Middle frontal gyrus (tissue), 1 donor: ENCODE data around the gene HERC3.

ENCODE experiments used
- DNase-seq: peaks from one replicate; pipeline ENCODE4 v3.0.0-alpha.2; 2015; ENCODE audit warnings: low spot score; ENCODE audit errors: extremely low spot score

Gene HERC3

GRCh38 chr4:88591787-88592599, at the start of gene HERC3:
Gene HERC3 (plus strand): TSS chr4:88592480. CDS start chr4:88605824, 13,344 bp downstream.
- peak; percentile 86 for DNase-seq

- no peak for DNase-seq
Measured at GRCh38 chr4:88549815-88550214, 42.5 kb upstream of the HERC3 start.

GRCh38 chr4:88567591-88567990, 24.7 kb upstream of the HERC3 start:
- DNase-seq = no peak

DNA sequence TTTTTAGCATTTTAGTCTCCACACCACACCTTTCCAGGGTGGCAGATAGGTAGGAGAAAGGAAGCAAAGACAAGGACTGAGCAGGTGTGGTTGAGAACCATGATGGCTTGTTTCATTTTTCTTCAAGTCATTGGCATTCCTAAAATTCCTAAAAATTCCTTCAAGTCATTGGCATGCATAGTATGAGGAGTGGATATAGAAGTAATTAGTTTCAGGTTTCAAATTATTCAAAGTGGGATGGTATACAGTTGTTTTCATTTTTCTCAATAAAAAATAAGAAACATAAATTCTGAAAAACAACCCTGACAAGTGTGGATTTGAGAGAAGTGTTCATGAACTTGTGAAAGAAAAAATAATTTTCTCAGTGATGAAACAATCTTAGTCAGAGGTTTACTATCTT, 22.3 kb upstream of the HERC3 start:
- no peak for DNase-seq

GRCh38 chr4:88573276-88573980, 18.9 kb upstream of the HERC3 start:
- no peak for DNase-seq

DNA sequence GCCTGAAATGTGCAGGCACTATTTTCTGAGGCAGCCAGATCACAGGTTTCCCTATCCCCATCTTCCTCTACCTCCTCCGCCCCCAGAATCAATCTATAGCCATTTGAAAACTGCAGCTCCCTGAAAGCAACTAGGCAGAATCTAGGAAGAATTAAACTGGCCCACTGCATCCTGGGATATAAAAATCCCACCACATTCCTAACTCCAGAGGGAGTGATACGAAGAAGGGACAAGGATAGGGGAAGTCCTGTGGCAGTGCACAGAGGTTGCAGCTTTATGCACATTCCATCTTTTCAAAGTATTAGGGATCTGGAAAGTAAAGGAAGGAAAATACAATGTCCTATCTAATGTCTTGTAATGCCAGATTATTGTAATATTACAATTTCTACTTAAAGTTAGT, 18.3 kb upstream of the HERC3 start:
- no peak for DNase-seq

GRCh38 chr4:88575186-88575585, 17.1 kb upstream of the HERC3 start:
- DNase-seq = no peak

- DNase-seq = no peak
Measured at GRCh38 chr4:88582493-88582892, 9.8 kb upstream of the HERC3 start.

DNA sequence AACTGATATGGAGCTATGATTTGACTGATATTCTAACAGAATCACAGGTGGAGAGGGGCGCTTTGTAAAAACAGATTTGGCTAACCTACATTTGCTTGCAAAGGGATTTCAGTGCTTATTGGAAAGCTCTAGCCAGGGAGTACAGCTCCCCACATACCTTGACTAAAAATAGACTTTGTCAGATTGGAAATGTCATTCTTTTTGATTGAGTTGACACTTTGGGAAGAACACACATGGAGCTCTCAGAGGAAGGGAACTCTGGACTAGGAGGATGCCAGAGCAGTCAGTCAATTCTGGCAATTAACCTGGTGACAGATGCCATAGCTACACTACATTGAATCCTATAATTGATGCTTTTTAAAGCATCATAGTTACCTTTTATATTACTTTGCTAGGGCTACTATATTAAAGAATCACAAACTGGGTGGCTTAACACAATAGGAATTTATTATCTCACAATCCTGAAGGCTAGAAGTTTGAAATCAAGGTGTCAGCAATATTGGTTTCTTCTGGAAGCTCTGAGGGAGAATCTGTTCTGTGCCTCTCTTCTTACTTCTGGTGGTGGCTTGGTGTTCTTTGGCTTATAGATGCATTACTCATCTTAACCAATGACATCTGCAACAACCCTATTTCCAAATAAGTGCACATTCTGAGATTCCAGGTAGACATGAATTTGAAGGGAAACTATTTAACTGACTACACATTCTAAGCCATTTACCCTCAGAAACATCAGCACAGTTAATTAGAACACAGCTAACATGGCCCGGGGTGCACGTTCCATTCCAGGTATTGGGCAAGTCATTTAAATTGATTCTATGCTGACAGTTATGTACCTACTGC, 8.4 kb upstream of the HERC3 start:
- no peak for DNase-seq

- no peak for DNase-seq
Measured at GRCh38 chr4:88584471-88584900, 7.8 kb upstream of the HERC3 start.

DNA sequence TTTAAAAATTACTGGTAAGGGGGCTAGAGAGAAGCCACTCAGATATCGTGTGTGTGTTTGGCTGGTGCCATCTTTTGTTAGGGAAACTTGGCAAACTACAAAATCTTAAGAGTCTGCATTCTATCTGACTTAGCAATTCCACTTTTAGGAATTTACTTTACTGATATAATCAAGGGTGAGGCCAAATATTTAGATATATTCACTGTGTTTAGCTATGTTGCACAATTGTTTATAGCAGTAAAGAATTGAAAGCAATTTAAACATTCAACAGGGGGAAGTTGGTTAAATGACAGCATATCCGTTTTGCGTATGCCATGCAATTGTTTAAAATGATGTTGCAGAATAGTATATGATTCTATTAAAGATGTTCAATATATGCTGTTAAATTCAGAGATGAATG, 6.4 kb upstream of the HERC3 start:
- no peak for DNase-seq

DNA sequence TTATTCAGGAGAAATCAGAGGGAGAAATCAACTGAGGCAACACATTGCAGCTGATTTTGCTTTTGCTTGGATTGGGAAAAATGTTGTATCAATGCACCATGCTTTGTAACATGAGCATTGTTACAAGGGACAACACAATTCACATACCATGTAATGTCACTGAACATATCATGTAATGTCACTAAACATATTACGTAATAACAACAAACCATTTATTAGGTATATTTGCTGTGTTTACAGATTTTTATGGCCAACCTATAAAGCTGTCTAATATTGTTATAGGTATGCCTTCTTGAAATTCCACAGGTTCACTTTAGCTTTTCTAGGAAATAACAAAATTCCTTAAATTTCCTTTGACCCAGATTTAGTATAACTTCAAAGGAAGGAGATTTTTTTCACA, 5.0 kb upstream of the HERC3 start:
- no peak for DNase-seq

- DNase-seq = peak; percentile 48
Measured at GRCh38 chr4:88592600-88593448, 544 bp downstream of the HERC3 start.

DNA sequence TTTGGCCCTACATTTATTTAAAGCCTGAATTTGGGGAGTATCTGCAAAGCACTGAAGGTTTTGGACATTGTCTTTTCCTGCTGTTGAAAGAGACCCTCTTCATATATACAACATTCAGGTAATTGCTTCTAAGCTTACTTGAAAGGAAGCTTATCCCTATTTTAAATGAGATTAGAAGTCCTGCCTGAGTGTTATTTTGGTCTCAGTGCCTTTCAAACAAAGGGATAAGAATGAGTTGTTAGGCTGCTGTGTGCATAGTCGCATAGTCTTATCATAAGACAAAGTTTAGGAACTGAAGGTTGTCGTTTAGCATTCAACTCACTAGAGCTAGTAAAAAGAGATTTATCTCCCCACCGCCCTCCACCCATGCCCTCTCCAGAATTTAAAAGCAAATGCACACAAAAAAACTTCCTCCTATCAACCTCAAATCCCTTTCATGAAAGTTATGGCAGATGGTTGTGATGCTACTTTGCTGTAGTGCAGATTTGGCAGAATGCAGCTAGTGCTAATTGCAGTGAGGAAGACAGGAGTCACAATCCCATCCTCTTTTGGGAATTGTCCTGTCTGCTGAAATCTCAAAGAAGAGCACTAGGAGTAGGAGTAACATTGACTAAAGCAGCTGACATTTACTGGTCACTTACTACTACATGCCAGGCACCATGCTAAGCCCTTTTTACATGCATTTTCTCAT, 5.8 kb downstream of the HERC3 start:
- no peak for DNase-seq

DNA sequence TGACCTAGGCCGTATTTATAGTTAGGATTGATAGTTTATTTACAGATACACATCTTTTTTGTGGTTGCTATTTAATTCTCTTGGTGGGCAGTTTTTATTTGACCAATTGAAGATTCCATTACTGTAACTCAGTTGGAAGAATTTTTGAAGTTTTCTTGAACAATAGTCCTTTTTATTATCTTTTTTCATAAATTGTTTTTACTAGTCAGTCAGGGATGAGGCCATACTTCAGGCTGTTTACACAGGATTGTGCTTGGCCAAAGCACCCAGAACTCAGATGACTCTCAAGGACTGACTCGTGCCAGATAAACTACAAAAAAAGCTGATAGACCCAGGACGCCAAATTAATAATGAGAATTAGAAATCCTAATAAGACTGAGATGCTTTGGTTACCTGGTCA, 7.0 kb downstream of the HERC3 start:
- no peak for DNase-seq

DNA sequence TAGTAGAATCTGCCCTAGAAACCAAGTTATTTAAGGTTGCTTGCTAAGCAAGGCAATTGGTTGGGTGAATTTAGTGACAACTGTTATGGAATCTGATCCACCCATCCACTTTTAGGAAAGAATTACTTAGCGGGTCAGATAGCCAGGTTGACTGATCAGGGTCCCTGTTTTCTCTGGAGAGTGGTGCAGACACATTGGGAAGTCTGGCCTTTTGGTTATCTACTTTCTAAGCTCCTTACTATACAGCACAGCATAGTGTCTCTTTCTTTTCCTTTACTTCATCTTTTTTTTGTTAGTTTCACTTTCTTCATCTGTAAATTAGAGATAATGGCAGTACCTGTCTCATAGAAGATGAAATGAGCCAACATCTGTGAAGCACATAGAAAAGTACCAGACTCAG, 7.4 kb downstream of the HERC3 start:
- DNase-seq = no peak

DNA sequence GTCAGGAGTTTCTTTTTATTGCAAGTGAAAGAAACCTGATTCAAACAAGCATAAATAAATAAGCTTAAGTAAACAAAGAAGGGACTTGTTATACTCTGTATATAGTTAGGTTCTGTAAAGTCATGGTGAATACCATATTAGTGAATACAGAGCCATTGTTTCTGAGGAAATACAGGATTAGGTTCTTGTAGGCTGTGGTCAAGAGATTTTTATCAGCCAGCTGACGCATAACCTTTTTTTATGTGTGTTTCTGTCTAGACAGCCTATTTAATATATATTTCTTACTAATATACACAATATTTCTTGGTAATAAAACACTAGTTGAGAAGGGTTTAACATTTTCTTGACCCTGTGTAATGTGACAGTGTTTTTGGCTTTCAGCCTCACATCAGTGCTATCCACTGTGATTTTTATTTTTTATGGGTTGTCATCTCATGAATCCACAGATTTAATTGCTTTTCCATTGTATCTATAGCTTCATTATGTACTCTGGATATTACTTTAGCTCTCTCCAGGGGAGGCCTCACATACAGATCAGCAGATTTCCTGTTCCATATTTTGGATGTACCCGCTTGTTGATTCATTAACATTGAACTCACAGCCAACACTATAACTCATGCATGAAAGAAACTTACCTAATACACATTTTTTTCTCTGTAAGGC, 8.0 kb downstream of the HERC3 start:
- DNase-seq = no peak

DNA sequence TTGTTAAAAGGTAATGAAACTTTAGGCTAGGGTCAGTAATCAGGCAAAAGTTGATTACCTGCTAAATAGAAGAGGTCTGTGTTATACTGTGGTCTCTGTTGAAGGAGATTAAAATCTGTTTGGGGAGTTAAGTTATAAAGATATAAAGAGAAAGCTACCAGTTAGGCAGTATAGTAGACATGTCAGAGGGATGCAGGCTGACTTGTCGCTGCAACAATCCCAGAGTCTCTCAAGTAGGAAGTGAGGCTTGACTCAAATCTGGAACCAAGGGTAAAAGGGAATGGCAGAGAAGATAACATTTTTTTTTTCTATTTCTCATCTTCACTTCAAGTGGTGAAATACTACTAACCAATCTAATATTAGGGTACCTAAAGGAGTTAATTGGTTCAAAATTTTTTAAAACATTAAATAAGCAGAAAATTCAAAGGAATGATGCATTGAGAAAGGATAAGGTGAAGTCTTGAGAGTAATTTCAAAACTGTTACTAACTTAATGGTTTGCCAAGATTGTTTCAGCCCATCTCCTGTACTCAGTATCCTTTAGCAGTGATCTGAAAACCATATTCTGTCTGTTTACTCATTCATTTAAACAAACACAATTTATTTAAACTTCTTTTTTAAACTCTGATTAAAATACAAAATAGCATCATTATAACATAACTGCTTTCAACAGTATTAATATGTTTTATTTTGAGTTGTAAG, 12.8 kb downstream of the HERC3 start:
- no peak for DNase-seq

GRCh38 chr4:88605736-88606135, 13.5 kb downstream of the HERC3 start:
- DNase-seq = no peak
